Keratinocyte (primary cell): Measurements from ENCODE around the gene ZNF107. TPM values are rescaled to one million over a fixed set of nuclear protein-coding genes. Genes with fewer than 3 reads are reported as not detected.

Source experiments
- DNase-seq: peaks from one replicate; pipeline ENCODE4 v3.0.0-alpha.2; 2011; ENCODE audit warnings: low read depth, missing footprints, low spot score
- FAIRE-seq: peaks from 2 replicates; lab custom pipeline; 2011; peaks lifted over from hg19 to GRCh38; lab: Jason Lieb, UNC
- H2AFZ ChIP-seq: 2 replicates; pipeline ENCODE4 v1.6.0; 2012; ENCODE audit warnings: low read length, control low read depth, inconsistent platforms; ENCODE audit not compliant: control insufficient read depth
- H3K27ac ChIP-seq: 2 replicates; pipeline ENCODE4 v1.5.1; 2011; ENCODE audit warnings: low read length; ENCODE audit not compliant: control insufficient read depth, insufficient read depth
- H3K27me3 ChIP-seq: 3 replicates; pipeline ENCODE4 v1.6.0; 2011; ENCODE audit warnings: low read length; ENCODE audit not compliant: control insufficient read depth, insufficient read depth; ENCODE audit errors: extremely low read depth
- H3K36me3 ChIP-seq, 2 experiments: 2 replicates in 1 of 2; 3 replicates in 1 of 2; pipeline ENCODE4 v1.5.1; 2011; ENCODE audit warnings: low read length in 2 of 2, mild to moderate bottlenecking in 1 of 2; ENCODE audit not compliant: control insufficient read depth in 2 of 2, insufficient read depth in 2 of 2; ENCODE audit errors: extremely low read depth in 1 of 2
- H3K4me1 ChIP-seq: 3 replicates; pipeline ENCODE4 v1.5.1; 2011; ENCODE audit warnings: low read length; ENCODE audit not compliant: control insufficient read depth, insufficient read depth; ENCODE audit errors: extremely low read depth
- H3K4me2 ChIP-seq: 3 replicates; pipeline ENCODE4 v1.6.0; 2011; ENCODE audit warnings: low read depth, low read length; ENCODE audit not compliant: control insufficient read depth, insufficient read depth; ENCODE audit errors: extremely low read depth
- H3K4me3 ChIP-seq, 3 experiments: fragments of 200-600 bp in 1 of 3; sonication (generic) in 1 of 3; 2 replicates in 2 of 3; 3 replicates in 1 of 3; pipeline ENCODE4 v1.5.1; 2011 to 2016; ENCODE audit warnings: low read length in 3 of 3, mild to moderate bottlenecking in 3 of 3, control low read depth in 2 of 3, inconsistent platforms in 1 of 3, low read depth in 1 of 3, mixed read lengths in 1 of 3, mixed run types in 1 of 3, moderate library complexity in 1 of 3; ENCODE audit not compliant: control insufficient read depth in 2 of 3, insufficient read depth in 2 of 3; ENCODE audit errors: extremely low read depth in 1 of 3
- H3K79me2 ChIP-seq: 2 replicates; pipeline ENCODE4 v1.6.0; 2012; ENCODE audit warnings: low read length; ENCODE audit not compliant: control insufficient read depth, insufficient read depth
- H3K9ac ChIP-seq: 3 replicates; pipeline ENCODE4 v1.6.0; 2011; ENCODE audit warnings: low read length; ENCODE audit not compliant: control insufficient read depth, insufficient read depth; ENCODE audit errors: extremely low read depth
- H3K9me1 ChIP-seq: 3 replicates; pipeline ENCODE4 v1.6.0; 2011; ENCODE audit warnings: low read length; ENCODE audit not compliant: control insufficient read depth, insufficient read depth; ENCODE audit errors: extremely low read depth
- H3K9me3 ChIP-seq: 2 replicates; pipeline ENCODE4 v1.5.1; 2012; ENCODE audit warnings: low read depth, low read length; ENCODE audit not compliant: control insufficient read depth
- H4K20me1 ChIP-seq: 3 replicates; pipeline ENCODE4 v1.6.0; 2011; ENCODE audit warnings: low read length; ENCODE audit not compliant: control insufficient read depth, insufficient read depth; ENCODE audit errors: extremely low read depth
- EZH2 ChIP-seq: IDR thresholded peaks from one replicate; pipeline ENCODE4 v1.6.1; 2012; ENCODE audit warnings: inconsistent platforms, mild to moderate bottlenecking, low read length, moderate library complexity
- dilution Hi-C: fragments of 300-500 bp; cut with MboI; formaldehyde crosslinking; loops from one replicate; pipeline ENCODE4 v1.7.0; 2020; ENCODE audit warnings: low sequenced_read_pairs; ENCODE audit not compliant: extremely low pct_ligation_motif_present
- polyA plus RNA-seq, 5 experiments: library from polyadenylated mRNA; depleted of rRNA in 3 of 5; stranded (reverse) in 3 of 5; stranded (forward) in 1 of 5; unstranded in 1 of 5; fragments of >200 nt; gene quantifications; 1 replicate in 1 of 5; 2 replicates in 3 of 5; 3 replicates in 1 of 5; pipeline versions ENCODE4 v1.2.1 to v1.2.3, GENCODE V29; 2011 to 2012; ENCODE audit warnings: missing spikeins in 2 of 5, low read depth in 1 of 5, low replicate concordance in 1 of 5
- TF ChIP-seq, protein P1 (sequence below), 3 experiments: IDR thresholded peaks in 1 of 3; conservative IDR thresholded peaks in 1 of 3; optimal IDR thresholded peaks in 1 of 3; 2 replicates in 2 of 3; 3 replicates in 1 of 3; pipeline versions ENCODE3 to v1.5.1; 2011; ENCODE audit warnings: low read length in 3 of 3, mild to moderate bottlenecking in 3 of 3, moderate library complexity in 2 of 3, control low read depth in 1 of 3, inconsistent platforms in 1 of 3; ENCODE audit not compliant: insufficient read depth in 2 of 3; ENCODE audit errors: extremely low read depth in 1 of 3

Gene ZNF107
- polyA plus RNA-seq, 1 donor (not counting 4 experiments of a cell fraction or from before 2014, with no cell fraction given), result 5.5 TPM

- Histone ChIP-seq H3K36me3 (no peaks in the 10 kb centered on the region), H2AFZ (no peak overlapping the region), H3K9me3 (peaks cover 4% of the 10 kb centered on the region), H3K27ac (no peak overlapping the region), H3K9ac (no peak overlapping the region), H3K4me1 (no peaks in the 10 kb centered on the region), H3K4me3 (no peak overlapping the region), H3K4me2 (no peak overlapping the region), H3K79me2 (no peaks in the 10 kb centered on the region), H4K20me1 (no peaks in the 10 kb centered on the region), H3K9me1 (no peaks in the 10 kb centered on the region), H3K27me3 (no peaks in the 10 kb centered on the region)
- dilution Hi-C loops, result no loop called here
- FAIRE-seq (no peak), DNase-seq (no peak)
- TF ChIP-seq EZH2, result no peak
- TF ChIP-seq, protein P1, sequence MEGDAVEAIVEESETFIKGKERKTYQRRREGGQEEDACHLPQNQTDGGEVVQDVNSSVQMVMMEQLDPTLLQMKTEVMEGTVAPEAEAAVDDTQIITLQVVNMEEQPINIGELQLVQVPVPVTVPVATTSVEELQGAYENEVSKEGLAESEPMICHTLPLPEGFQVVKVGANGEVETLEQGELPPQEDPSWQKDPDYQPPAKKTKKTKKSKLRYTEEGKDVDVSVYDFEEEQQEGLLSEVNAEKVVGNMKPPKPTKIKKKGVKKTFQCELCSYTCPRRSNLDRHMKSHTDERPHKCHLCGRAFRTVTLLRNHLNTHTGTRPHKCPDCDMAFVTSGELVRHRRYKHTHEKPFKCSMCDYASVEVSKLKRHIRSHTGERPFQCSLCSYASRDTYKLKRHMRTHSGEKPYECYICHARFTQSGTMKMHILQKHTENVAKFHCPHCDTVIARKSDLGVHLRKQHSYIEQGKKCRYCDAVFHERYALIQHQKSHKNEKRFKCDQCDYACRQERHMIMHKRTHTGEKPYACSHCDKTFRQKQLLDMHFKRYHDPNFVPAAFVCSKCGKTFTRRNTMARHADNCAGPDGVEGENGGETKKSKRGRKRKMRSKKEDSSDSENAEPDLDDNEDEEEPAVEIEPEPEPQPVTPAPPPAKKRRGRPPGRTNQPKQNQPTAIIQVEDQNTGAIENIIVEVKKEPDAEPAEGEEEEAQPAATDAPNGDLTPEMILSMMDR (optimal IDR thresholded peaks at IDR 0.05 in 1 of 3, IDR thresholded peaks at IDR 0.05 in 1 of 3, conservative IDR thresholded peaks at IDR 0.05 in 1 of 3; ENCODE audit: extremely low read depth in 1 of 3, insufficient read depth in 2 of 3, low read length in 3 of 3), result no peak
These were observed 14.2 kb upstream of the ZNF107 start for GRCh38 chr7:64651632-64652165.

GRCh38 chr7:64653721-64654401 lies 12.1 kb upstream of the ZNF107 start:
- Histone ChIP-seq H3K4me3 (no peak overlapping the region), H3K9me3 (peaks cover 4% of the 10 kb centered on the region), H3K9ac (no peak overlapping the region), H2AFZ (no peak overlapping the region), H3K79me2 (no peaks in the 10 kb centered on the region), H3K36me3 (no peaks in the 10 kb centered on the region), H3K4me2 (no peak overlapping the region), H4K20me1 (no peaks in the 10 kb centered on the region), H3K9me1 (no peaks in the 10 kb centered on the region), H3K27me3 (no peaks in the 10 kb centered on the region), H3K27ac (no peak overlapping the region), H3K4me1 (no peaks in the 10 kb centered on the region)
- FAIRE-seq (no peak), DNase-seq (no peak)
- no peak for TF ChIP-seq EZH2
- TF ChIP-seq, protein P1 (optimal IDR thresholded peaks at IDR 0.05 in 1 of 3, IDR thresholded peaks at IDR 0.05 in 1 of 3, conservative IDR thresholded peaks at IDR 0.05 in 1 of 3; ENCODE audit: extremely low read depth in 1 of 3, insufficient read depth in 2 of 3, low read length in 3 of 3), result no peak
- dilution Hi-C loops, result no loop called here
